Chondrocyte (in vitro differentiated cells): ENCODE data around the gene CXCL9. TPM values are rescaled to one million over a fixed set of nuclear protein-coding genes. Genes with fewer than 3 reads are reported as not detected.
"Not testable (repeated sequence)": the region's sequence is repeated elsewhere in the genome, so short reads cannot be mapped to it uniquely, and the experiment has no call there.

Experiments
- DNase-seq: peaks from one replicate; pipeline ENCODE4 v3.0.0; 2021; ENCODE audit warnings: mixed read lengths, low spot score
- H3K27ac Mint-ChIP-seq: one replicate; pipeline ENCODE4 v1.8.0; 2021; ENCODE audit warnings: mild to moderate bottlenecking, moderate library complexity, mixed read lengths; ENCODE audit not compliant: unreplicated experiment
- H3K27me3 Mint-ChIP-seq: 2 replicates; pipeline ENCODE4 v1.8.0; 2021; ENCODE audit warnings: low read depth, mixed read lengths
- H3K36me3 Mint-ChIP-seq: 2 replicates; pipeline ENCODE4 v1.8.0; 2021; ENCODE audit warnings: low read depth, mixed read lengths
- H3K4me1 Mint-ChIP-seq: 2 replicates; pipeline ENCODE4 v1.8.0; 2021; ENCODE audit warnings: low read depth, mild to moderate bottlenecking, mixed read lengths
- H3K4me3 Mint-ChIP-seq: one replicate; pipeline ENCODE4 v1.8.0; 2021; ENCODE audit warnings: mild to moderate bottlenecking, moderate library complexity, mixed read lengths; ENCODE audit not compliant: unreplicated experiment
- H3K9me3 Mint-ChIP-seq: 2 replicates; pipeline ENCODE4 v1.8.0; 2021; ENCODE audit warnings: low read depth, mixed read lengths
- long read RNA-seq: library from polyadenylated mRNA; stranded (forward); transcript quantifications from one replicate; pipeline ENCODE4 v2.0.0, GENCODE V29; 2021
- total RNA-seq: library from RNA; stranded (reverse); gene quantifications from 3 replicates; pipeline ENCODE4 v1.2.1, GENCODE V29; 2021
- TF ChIP-seq, protein P1 (sequence below): fragments of 200-600 bp; sonication (generic); IDR thresholded peaks from 2 replicates; pipeline ENCODE4 v1.5.0; 2021; ENCODE audit warnings: antibody characterized with exemption, mild to moderate bottlenecking, moderate library complexity

The CXCL9 gene
- total RNA-seq, result not detected in 3 replicates
- long read RNA-seq, result 0 reads

DNA sequence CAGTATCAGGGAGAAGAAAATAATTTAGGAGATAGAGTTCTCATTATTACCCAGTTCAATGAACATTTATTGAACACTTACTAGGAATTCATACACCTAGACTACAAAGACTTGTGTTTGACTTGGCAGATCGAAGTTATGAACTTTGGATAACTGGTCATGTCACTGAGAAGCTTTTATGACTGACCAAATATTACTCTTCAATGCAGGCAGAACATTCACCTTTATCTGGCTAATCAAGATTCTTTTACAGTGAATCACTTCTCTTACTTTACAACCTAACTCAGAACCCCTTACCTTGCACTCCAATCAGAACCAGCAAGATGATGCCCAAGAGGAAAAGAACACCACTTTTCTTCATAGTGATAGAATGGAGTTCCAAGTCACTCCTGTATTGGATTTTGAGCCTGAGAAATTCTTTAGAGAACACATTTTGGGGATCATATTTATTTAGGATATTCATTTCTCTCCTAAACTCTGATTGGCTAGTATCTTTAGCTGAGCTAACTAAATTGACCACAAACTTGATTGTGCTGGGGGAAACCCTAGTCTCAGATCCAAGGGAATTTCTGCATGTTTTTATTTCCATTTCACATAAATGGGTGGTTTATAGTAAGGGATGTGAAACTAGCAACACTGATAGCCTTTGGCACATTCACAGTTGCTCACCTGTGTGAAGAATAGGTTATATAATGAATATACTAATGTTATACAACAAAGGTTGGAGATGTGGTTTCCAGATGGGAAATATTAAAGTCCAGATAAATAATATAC, at the start of gene CXCL9:
TSS of gene CXCL9 (minus strand) at position 421 of the 774 bp plus-strand sequence. CDS start at position 361, 60 bp downstream.
- Mint-ChIP-seq H3K4me3 (no peak within 1 kb of the TSS), H3K9me3 (no peaks in the 10 kb centered on the region), H3K27me3 (peaks cover 31% of the 10 kb centered on the region), H3K4me1 (peaks cover 11% of the 10 kb centered on the region), H3K36me3 (peaks cover 2% of the 10 kb centered on the region), H3K27ac (no peak within 1 kb of the TSS)
- TF ChIP-seq, protein P1, sequence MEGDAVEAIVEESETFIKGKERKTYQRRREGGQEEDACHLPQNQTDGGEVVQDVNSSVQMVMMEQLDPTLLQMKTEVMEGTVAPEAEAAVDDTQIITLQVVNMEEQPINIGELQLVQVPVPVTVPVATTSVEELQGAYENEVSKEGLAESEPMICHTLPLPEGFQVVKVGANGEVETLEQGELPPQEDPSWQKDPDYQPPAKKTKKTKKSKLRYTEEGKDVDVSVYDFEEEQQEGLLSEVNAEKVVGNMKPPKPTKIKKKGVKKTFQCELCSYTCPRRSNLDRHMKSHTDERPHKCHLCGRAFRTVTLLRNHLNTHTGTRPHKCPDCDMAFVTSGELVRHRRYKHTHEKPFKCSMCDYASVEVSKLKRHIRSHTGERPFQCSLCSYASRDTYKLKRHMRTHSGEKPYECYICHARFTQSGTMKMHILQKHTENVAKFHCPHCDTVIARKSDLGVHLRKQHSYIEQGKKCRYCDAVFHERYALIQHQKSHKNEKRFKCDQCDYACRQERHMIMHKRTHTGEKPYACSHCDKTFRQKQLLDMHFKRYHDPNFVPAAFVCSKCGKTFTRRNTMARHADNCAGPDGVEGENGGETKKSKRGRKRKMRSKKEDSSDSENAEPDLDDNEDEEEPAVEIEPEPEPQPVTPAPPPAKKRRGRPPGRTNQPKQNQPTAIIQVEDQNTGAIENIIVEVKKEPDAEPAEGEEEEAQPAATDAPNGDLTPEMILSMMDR, result no peak
- DNase-seq, result no peak

DNA sequence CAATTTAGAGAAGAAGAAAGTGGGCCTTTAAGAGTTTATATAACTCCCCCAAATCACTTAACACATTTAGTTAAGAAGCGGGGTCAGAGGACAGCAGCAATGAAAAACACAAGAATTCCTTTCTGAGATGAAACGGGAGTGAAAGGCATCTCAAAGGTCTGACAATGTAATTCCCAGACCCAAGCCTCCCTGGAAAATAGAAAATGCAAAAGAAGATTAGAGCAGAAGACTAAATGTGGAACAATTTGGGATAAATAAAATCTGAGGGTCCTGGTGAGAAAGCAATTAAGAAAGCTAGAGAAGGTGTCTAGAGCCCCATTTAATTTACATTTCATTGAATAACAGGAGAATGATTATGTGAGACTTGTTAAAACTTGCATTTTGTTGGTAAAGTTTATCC, 48.1 kb upstream of the CXCL9 start:
- no peak overlapping the region for H3K27ac Mint-ChIP-seq
- no peak for DNase-seq
- H3K4me3 Mint-ChIP-seq, result no peak overlapping the region
- TF ChIP-seq, protein P1, result no peak
- H3K4me1 Mint-ChIP-seq, result no peaks in the 10 kb centered on the region
- H3K27me3 Mint-ChIP-seq, result peaks cover 42% of the 10 kb centered on the region
- no peaks in the 10 kb centered on the region for H3K9me3 Mint-ChIP-seq
- no peaks in the 10 kb centered on the region for H3K36me3 Mint-ChIP-seq

DNA sequence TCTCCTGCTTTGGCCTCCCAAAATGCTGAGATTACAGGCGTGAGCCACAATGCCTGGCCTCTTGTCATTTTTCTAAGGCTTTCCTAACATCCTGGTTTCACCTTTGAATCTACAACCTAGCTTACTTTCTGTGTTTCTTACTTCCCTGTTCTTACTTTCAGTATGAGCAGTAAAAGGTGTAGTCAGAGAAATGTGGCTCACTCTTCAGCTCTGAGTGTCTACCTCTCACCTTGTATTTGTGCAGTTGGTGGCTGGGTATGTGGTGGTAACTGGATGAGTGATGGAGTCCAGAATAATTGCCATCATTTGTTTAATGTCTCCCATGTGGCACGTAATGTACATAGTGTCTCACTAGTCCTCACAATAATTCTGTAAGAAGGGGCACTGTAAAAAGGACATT, 47.7 kb upstream of the CXCL9 start:
- DNase-seq, result no peak
- peaks cover 41% of the 10 kb centered on the region for H3K27me3 Mint-ChIP-seq
- TF ChIP-seq, protein P1, result no peak
- H3K36me3 Mint-ChIP-seq, result no peaks in the 10 kb centered on the region
- no peak overlapping the region for H3K27ac Mint-ChIP-seq
- no peak overlapping the region for H3K4me3 Mint-ChIP-seq
- H3K9me3 Mint-ChIP-seq, result no peaks in the 10 kb centered on the region
- H3K4me1 Mint-ChIP-seq, result no peaks in the 10 kb centered on the region

DNA sequence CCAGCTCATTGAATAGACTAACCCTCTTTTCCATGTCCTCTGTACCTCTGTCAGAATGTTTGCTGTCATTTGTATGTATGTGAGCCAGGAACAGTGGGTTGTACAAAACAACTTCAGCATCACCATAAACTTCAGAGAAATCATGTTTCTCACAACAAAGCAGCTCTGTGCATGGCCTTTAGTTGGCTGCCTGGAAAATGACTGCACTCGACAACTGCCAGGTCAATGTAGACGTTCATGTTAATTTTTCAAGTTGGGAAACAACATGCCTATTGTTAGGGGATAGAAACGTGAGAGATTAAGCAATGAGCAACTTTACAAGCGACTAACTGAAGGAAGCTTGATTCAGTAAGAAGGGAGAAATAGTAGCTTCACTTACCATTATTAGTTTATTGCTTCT, 46.4 kb upstream of the CXCL9 start:
- H3K4me1 Mint-ChIP-seq, result no peaks in the 10 kb centered on the region
- H3K9me3 Mint-ChIP-seq, result no peaks in the 10 kb centered on the region
- H3K27ac Mint-ChIP-seq, result no peak overlapping the region
- peaks cover 38% of the 10 kb centered on the region for H3K27me3 Mint-ChIP-seq
- no peaks in the 10 kb centered on the region for H3K36me3 Mint-ChIP-seq
- H3K4me3 Mint-ChIP-seq, result no peak overlapping the region
- DNase-seq, result no peak
- TF ChIP-seq, protein P1, result no peak

DNA sequence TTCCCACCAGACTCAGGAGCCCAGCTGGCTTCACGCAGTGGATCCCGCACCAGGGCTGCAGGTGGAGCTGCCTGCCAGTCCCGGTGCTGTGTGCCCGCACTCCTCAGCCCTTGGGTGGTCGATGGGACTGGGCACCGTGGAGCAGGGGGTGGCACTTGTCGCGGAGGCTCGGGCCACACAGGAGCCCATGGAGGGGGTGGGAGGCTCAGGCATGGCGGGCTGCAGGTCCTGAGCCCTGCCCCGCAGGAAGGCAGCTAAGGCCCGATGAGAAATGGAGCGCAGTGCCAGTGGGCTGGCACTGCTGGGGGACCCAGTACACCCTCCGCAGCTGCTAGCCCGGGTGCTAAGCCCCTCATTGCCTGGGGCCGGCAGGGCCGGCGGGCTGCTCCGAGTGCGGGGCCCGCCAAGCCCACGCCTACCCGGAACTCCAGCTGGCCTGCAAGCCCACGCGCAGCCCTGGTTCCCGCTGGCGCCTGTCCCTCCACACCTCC, 43.3 kb upstream of the CXCL9 start:
- peaks cover 20% of the 10 kb centered on the region for H3K27me3 Mint-ChIP-seq
- H3K4me1 Mint-ChIP-seq, H3K36me3 Mint-ChIP-seq, H3K9me3 Mint-ChIP-seq, H3K4me3 Mint-ChIP-seq, H3K27ac Mint-ChIP-seq, DNase-seq: not testable (repeated sequence)

DNA sequence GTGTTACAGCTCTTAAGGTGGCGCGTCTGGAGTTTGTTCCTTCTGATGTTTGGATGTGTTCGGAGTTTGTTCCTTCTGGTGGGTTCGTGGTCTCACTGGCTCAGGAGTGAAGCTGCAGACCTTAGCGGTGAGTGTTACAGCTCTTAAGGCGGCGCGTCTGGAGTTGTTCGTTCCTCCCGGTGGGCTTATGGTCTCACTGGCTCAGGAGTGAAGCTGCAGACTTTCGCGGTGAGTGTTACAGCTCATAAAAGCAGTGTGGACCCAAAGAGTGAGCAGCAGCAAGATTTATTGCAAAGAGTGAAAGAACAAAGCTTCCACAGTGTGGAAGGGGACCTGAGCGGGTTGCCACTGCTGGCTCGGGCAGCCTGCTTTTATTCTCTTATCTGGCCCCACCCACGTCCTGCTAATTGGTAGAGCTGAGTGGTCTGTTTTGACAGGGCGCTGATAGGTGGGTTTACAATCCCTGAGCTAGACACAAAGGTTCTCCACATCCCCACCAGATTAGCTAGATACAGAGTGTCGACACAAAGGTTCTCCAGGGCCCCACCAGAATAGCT, 42.6 kb upstream of the CXCL9 start:
- peaks cover 14% of the 10 kb centered on the region for H3K27me3 Mint-ChIP-seq
- not testable (repeated sequence) for DNase-seq, H3K36me3 Mint-ChIP-seq, H3K9me3 Mint-ChIP-seq, H3K27ac Mint-ChIP-seq, H3K4me1 Mint-ChIP-seq, H3K4me3 Mint-ChIP-seq

DNA sequence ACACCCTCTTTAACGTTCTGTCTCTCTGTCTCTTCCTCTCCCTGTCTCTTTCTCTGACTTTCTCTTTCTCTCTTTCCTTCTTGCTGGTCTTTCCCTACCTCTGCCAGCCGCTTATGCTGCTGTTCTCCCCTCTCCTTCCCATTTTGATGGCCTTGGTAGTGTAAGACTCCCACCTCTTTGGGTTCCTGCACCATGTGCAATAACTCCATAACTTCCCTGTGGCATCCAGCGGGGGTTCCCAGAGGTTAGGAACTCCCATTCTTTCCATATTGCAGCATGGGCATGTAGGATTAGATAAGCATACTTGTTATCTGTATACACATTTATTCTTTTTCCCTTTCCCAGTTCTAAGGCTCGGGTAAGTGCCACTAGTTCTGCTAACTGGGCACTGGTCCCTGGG, 37.4 kb upstream of the CXCL9 start:
- H3K36me3 Mint-ChIP-seq, H3K27ac Mint-ChIP-seq, H3K27me3 Mint-ChIP-seq, H3K4me3 Mint-ChIP-seq, H3K9me3 Mint-ChIP-seq, DNase-seq: not testable (repeated sequence)
- peaks cover 12% of the 10 kb centered on the region for H3K4me1 Mint-ChIP-seq

DNA sequence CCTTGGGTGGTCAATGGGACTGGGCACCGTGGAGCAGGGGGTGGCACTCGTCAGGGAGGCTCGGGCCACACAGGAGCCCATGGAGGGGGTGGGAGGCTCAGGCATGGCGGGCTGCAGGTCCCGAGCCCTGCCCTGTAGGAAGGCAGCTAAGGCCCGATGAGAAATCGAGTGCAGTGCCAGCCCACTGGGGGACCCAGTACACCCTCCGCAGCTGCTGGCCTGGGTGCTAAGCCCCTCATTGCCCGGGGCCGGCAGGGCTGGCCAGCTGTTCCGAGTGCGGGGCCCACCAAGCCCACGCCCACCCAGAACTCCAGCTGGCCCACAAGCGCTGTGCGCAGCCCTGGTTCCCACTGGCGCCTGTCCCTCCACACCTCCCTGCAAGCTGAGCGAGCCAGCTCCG, 36.0 kb upstream of the CXCL9 start:
- not testable (repeated sequence) for H3K36me3 Mint-ChIP-seq, H3K27me3 Mint-ChIP-seq, H3K4me3 Mint-ChIP-seq, H3K9me3 Mint-ChIP-seq, H3K27ac Mint-ChIP-seq, DNase-seq
- peaks cover 12% of the 10 kb centered on the region for H3K4me1 Mint-ChIP-seq
